CD4-positive, alpha-beta memory T cell (primary cell): ENCODE results near the gene GRID1. TPM values are rescaled to one million over a fixed set of nuclear protein-coding genes. Genes with fewer than 3 reads are reported as not detected.

Source experiments
- CTCF ChIA-PET: fragments of 350-600 bp; sonication (Branson Sonifier 250); formaldehyde crosslinking; loops from one replicate; lab custom pipeline; 2021; ENCODE audit warnings: inconsistent platforms; ENCODE audit not compliant: partially characterized antibody; lab: Charles Lee
- POLR2A ChIA-PET: fragments of 350-600 bp; sonication (Branson Sonifier 250); formaldehyde crosslinking; loops from one replicate; lab custom pipeline; 2021; ENCODE audit not compliant: partially characterized antibody; lab: Charles Lee
- DNase-seq, 5 donors: peaks; one replicate each; pipeline versions ENCODE4 v3.0.0 to v3.0.0-alpha.2; 2020 to 2022; ENCODE audit warnings: mixed read lengths in 1 of 5
- H3K27ac ChIP-seq: one replicate; pipeline ENCODE4 v1.7.0; 2013; ENCODE audit warnings: low read depth, low read length
- H3K27me3 ChIP-seq: 2 replicates; pipeline ENCODE4 v1.7.0; 2013; ENCODE audit warnings: mild to moderate bottlenecking, low read length, moderate library complexity; ENCODE audit not compliant: insufficient read depth
- H3K36me3 ChIP-seq: 2 replicates; pipeline ENCODE4 v1.7.0; 2013; ENCODE audit warnings: mild to moderate bottlenecking, low read length, moderate library complexity; ENCODE audit not compliant: insufficient read depth
- H3K4me1 ChIP-seq: 2 replicates; pipeline ENCODE4 v1.7.0; 2013; ENCODE audit warnings: mild to moderate bottlenecking, low read length, moderate library complexity; ENCODE audit not compliant: insufficient read depth
- H3K4me3 ChIP-seq, 2 donors: one replicate each; pipeline ENCODE4 v1.7.0; 2013; ENCODE audit warnings: low read length in 2 of 2, mild to moderate bottlenecking in 1 of 2
- H3K9me3 ChIP-seq, 2 donors: one replicate each; pipeline ENCODE4 v1.7.0; 2013; ENCODE audit warnings: low read length in 2 of 2, control low read depth in 1 of 2; ENCODE audit not compliant: control insufficient read depth in 1 of 2
- H3K27ac Mint-ChIP-seq, 7 donors: one replicate each; pipeline ENCODE4 v1.8.0; 2020 to 2021; ENCODE audit warnings: mixed read lengths in 7 of 7, mild to moderate bottlenecking in 6 of 7, inconsistent platforms in 3 of 7, moderate library complexity in 3 of 7
- H3K27me3 Mint-ChIP-seq, 2 donors: one replicate each; pipeline ENCODE4 v1.8.0; 2020 to 2021; ENCODE audit warnings: mixed read lengths in 2 of 2
- H3K36me3 Mint-ChIP-seq, 2 donors: one replicate each; pipeline ENCODE4 v1.8.0; 2020 to 2021; ENCODE audit warnings: mixed read lengths in 2 of 2, inconsistent platforms in 1 of 2, mild to moderate bottlenecking in 1 of 2
- H3K4me1 Mint-ChIP-seq, 4 donors: one replicate each; pipeline ENCODE4 v1.8.0; 2020 to 2021; ENCODE audit warnings: mixed read lengths in 4 of 4, mild to moderate bottlenecking in 1 of 4
- H3K4me3 Mint-ChIP-seq, 8 donors: one replicate each; pipeline ENCODE4 v1.8.0; 2020 to 2021; ENCODE audit warnings: mixed read lengths in 8 of 8, mild to moderate bottlenecking in 7 of 8, moderate library complexity in 6 of 8, inconsistent platforms in 3 of 8
- H3K9me3 Mint-ChIP-seq, 8 donors: one replicate each; pipeline ENCODE4 v1.8.0; 2020 to 2021; ENCODE audit warnings: mixed read lengths in 8 of 8, mild to moderate bottlenecking in 5 of 8, inconsistent platforms in 3 of 8, moderate library complexity in 1 of 8
- intact Hi-C: fragments of 100-400 bp; cut with micrococcal nuclease; formaldehyde crosslinking; loops from one replicate; pipeline ENCODE4 v1.15.1; 2023
- polyA plus RNA-seq, 2 donors: library from polyadenylated mRNA; unstranded; fragments of 300-500 nt; fragmentation: Illumina TruSeq; gene quantifications; one replicate each; pipeline ENCODE4 v1.2.3, GENCODE V29; 2021
- total RNA-seq, 2 experiments: library from RNA; stranded (reverse); gene quantifications; one replicate each; pipeline ENCODE4 v1.2.3, GENCODE V29; 2021

GRID1 gene
- total and polyA plus RNA-seq, 4 experiments from 2014 or later = not detected

- Mint-ChIP-seq H3K27ac (no peak overlapping the region), H3K36me3 (no peaks in the 10 kb centered on the region), H3K4me1 (no peaks in the 10 kb centered on the region), H3K4me3 (no peak overlapping the region), H3K27me3 (peaks cover 6 to 9% of the 10 kb centered on the region in 2 donors), H3K9me3 (no peaks in the 10 kb centered on the region)
- Histone ChIP-seq H3K27me3 (no peaks in the 10 kb centered on the region), H3K27ac (no peak overlapping the region), H3K4me3 (no peak overlapping the region), H3K4me1 (no peaks in the 10 kb centered on the region), H3K36me3 (no peaks in the 10 kb centered on the region), H3K9me3 (no peaks in the 10 kb centered on the region)
- ChIA-PET CTCF (no interaction called here), POLR2A (no interaction called here)
- DNase-seq = no peak
- intact Hi-C loops = no loop called here
These were observed 53.8 kb downstream of the GRID1 start for GRCh38 chr10:86312701-86313270.

DNA sequence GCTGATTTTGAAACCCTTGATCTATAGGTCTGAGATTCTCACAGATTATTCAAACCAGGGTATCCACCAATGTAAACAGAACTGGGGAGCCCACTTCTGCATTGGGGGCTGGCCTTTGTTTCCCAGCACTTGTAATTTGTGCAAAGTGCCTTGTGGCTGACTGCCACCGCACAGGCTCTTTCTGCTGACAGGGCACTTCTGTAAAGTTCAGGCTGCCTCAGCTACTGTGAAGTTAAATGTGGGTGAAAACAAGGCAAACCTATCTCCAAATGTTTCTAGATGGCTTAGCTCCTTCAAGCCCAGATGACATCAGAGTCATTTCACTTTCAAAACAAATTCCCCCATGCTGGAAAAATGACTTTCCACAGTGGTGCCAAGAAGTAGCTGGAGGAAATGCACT, 54.7 kb downstream of the GRID1 start:
- Mint-ChIP-seq H3K27me3 (peaks cover 6 to 10% of the 10 kb centered on the region in 2 donors), H3K4me1 (no peaks in the 10 kb centered on the region), H3K27ac (no peak overlapping the region), H3K9me3 (no peaks in the 10 kb centered on the region), H3K4me3 (no peak overlapping the region), H3K36me3 (no peaks in the 10 kb centered on the region)
- intact Hi-C loops = no loop called here
- no peaks in the 10 kb centered on the region for H3K9me3 ChIP-seq
- H3K27me3 ChIP-seq = no peaks in the 10 kb centered on the region
- H3K27ac ChIP-seq = no peak overlapping the region
- ChIA-PET POLR2A (no interaction called here), CTCF (no interaction called here)
- DNase-seq = no peak
- H3K36me3 ChIP-seq = no peaks in the 10 kb centered on the region
- H3K4me1 ChIP-seq = no peaks in the 10 kb centered on the region
- no peak overlapping the region for H3K4me3 ChIP-seq

DNA sequence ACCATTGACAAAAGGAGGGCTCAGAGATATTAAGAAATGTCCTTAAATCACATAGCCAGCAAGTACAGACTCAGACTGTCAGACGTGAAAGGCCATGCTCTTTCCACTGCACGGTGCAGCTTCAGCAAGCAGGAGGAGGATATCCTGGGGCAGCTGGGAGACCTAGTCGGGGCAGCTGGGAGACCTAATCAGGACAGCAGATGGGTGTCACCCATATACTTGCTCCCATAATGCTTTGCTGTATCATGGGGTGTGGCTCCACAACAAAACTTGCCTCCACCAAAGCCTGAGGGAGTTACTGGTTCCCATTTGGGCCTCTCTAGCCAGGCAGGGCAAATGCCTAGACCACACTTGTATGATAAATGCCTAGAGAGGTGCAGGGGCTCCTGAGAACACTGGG, 55.4 kb downstream of the GRID1 start:
- ChIA-PET POLR2A (no interaction called here), CTCF (no interaction called here)
- Histone ChIP-seq H3K4me1 (no peaks in the 10 kb centered on the region), H3K27ac (no peak overlapping the region), H3K36me3 (no peaks in the 10 kb centered on the region), H3K9me3 (no peaks in the 10 kb centered on the region), H3K27me3 (no peaks in the 10 kb centered on the region), H3K4me3 (no peak overlapping the region)
- Mint-ChIP-seq H3K9me3 (no peaks in the 10 kb centered on the region), H3K27ac (no peak overlapping the region), H3K27me3 (peaks cover 6 to 10% of the 10 kb centered on the region in 2 donors), H3K4me3 (no peak overlapping the region), H3K36me3 (no peaks in the 10 kb centered on the region), H3K4me1 (no peaks in the 10 kb centered on the region)
- no peak for DNase-seq
- intact Hi-C loops = no loop called here

DNA sequence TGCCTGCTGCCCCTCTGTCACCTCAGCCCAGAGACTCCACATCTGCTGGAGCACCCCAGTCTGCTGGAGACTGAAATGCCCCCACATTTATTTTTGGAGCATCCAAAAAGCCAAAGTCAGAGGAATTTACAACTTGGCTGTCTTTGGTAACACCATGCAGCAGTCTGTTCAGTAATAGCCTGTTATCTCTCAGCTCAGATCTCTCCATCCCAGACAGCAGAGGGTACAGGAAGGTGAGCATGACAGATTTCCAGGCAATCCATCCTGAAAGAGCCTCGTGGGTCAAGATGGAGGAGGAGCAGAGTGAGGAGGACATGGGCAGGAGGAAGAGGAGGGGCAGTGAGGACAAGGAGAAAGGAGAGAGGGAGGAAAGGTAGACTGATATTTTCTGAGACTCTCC, 55.9 kb downstream of the GRID1 start:
- H3K4me1 Mint-ChIP-seq = no peaks in the 10 kb centered on the region
- ChIA-PET POLR2A (no interaction called here), CTCF (no interaction called here)
- no peak overlapping the region for H3K27ac Mint-ChIP-seq
- H3K4me3 Mint-ChIP-seq = no peak overlapping the region
- no peaks in the 10 kb centered on the region for H3K36me3 Mint-ChIP-seq
- peaks cover 5 to 6% of the 10 kb centered on the region in 2 donors for H3K27me3 Mint-ChIP-seq
- Histone ChIP-seq H3K9me3 (no peaks in the 10 kb centered on the region), H3K27me3 (no peaks in the 10 kb centered on the region), H3K36me3 (no peaks in the 10 kb centered on the region), H3K27ac (no peak overlapping the region), H3K4me3 (no peak overlapping the region), H3K4me1 (no peaks in the 10 kb centered on the region)
- intact Hi-C loops = no loop called here
- DNase-seq = no peak
- no peaks in the 10 kb centered on the region for H3K9me3 Mint-ChIP-seq

GRCh38 chr10:86310291-86310690, 56.3 kb downstream of the GRID1 start:
- Mint-ChIP-seq H3K4me1 (no peaks in the 10 kb centered on the region), H3K9me3 (no peaks in the 10 kb centered on the region), H3K27me3 (peaks cover 2 to 6% of the 10 kb centered on the region in 2 donors), H3K4me3 (no peak overlapping the region), H3K27ac (no peak overlapping the region), H3K36me3 (no peaks in the 10 kb centered on the region)
- Histone ChIP-seq H3K4me3 (no peak overlapping the region), H3K27me3 (no peaks in the 10 kb centered on the region), H3K9me3 (no peaks in the 10 kb centered on the region), H3K4me1 (no peaks in the 10 kb centered on the region), H3K27ac (no peak overlapping the region), H3K36me3 (no peaks in the 10 kb centered on the region)
- CTCF ChIA-PET = no interaction called here
- DNase-seq = no peak
- intact Hi-C loops = no loop called here
- POLR2A ChIA-PET = no interaction called here

- no peaks in the 10 kb centered on the region for H3K9me3 ChIP-seq
- no peaks in the 10 kb centered on the region for H3K9me3 Mint-ChIP-seq
- H3K27me3 Mint-ChIP-seq = peaks cover 6 to 8% of the 10 kb centered on the region in 2 donors
- no peak overlapping the region for H3K27ac Mint-ChIP-seq
- ChIA-PET CTCF (no interaction called here), POLR2A (no interaction called here)
- intact Hi-C loops = no loop called here
- no peaks in the 10 kb centered on the region for H3K36me3 Mint-ChIP-seq
- H3K27me3 ChIP-seq = no peaks in the 10 kb centered on the region
- no peaks in the 10 kb centered on the region for H3K4me1 Mint-ChIP-seq
- no peak for DNase-seq
- no peaks in the 10 kb centered on the region for H3K4me1 ChIP-seq
- no peak overlapping the region for H3K4me3 Mint-ChIP-seq
- H3K4me3 ChIP-seq = no peak overlapping the region
- H3K27ac ChIP-seq = no peak overlapping the region
- no peaks in the 10 kb centered on the region for H3K36me3 ChIP-seq
These were observed 58.5 kb downstream of the GRID1 start for GRCh38 chr10:86308056-86308455.

GRCh38 chr10:86306628-86307278, 59.8 kb downstream of the GRID1 start:
- Mint-ChIP-seq H3K4me3 (no peak overlapping the region), H3K27ac (no peak overlapping the region), H3K9me3 (no peaks in the 10 kb centered on the region), H3K4me1 (no peaks in the 10 kb centered on the region), H3K27me3 (peaks cover 6 to 13% of the 10 kb centered on the region in 2 donors), H3K36me3 (no peaks in the 10 kb centered on the region)
- intact Hi-C loops = no loop called here
- H3K4me1 ChIP-seq = no peaks in the 10 kb centered on the region
- POLR2A ChIA-PET = no interaction called here
- no peaks in the 10 kb centered on the region for H3K9me3 ChIP-seq
- CTCF ChIA-PET = no interaction called here
- H3K36me3 ChIP-seq = no peaks in the 10 kb centered on the region
- no peak overlapping the region for H3K27ac ChIP-seq
- H3K27me3 ChIP-seq = no peaks in the 10 kb centered on the region
- H3K4me3 ChIP-seq = no peak overlapping the region
- DNase-seq = no peak
